Effector memory CD8-positive, alpha-beta T cell (primary cell): Measurements from ENCODE around the gene PTPRM.

Experiments used
- ATAC-seq: fragments of 150-1000 bp; cut with Tn5 transposase; replicated peaks from 2 replicates; pipeline ENCODE4 v1.10.0; 2021; ENCODE audit warnings: mild to moderate bottlenecking, moderate library complexity
- DNase-seq, 3 experiments: peaks; one replicate each; pipeline ENCODE4 v3.0.0; 2021
- H3K27ac Mint-ChIP-seq, 2 donors: one replicate each; pipeline ENCODE4 v1.8.0; 2022; ENCODE audit warnings: mild to moderate bottlenecking in 2 of 2, mixed read lengths in 2 of 2, moderate library complexity in 2 of 2
- H3K27me3 Mint-ChIP-seq, 2 donors: one replicate each; pipeline ENCODE4 v1.8.0; 2022; ENCODE audit warnings: mixed read lengths in 2 of 2
- H3K36me3 Mint-ChIP-seq: one replicate; pipeline ENCODE4 v1.8.0; 2022; ENCODE audit warnings: mild to moderate bottlenecking, moderate library complexity, mixed read lengths; ENCODE audit not compliant: insufficient read depth
- H3K4me1 Mint-ChIP-seq, 2 donors: one replicate each; pipeline ENCODE4 v1.8.0; 2022; ENCODE audit warnings: low read depth in 2 of 2, mixed read lengths in 2 of 2
- H3K4me3 Mint-ChIP-seq, 2 donors: one replicate each; pipeline ENCODE4 v1.8.0; 2022; ENCODE audit warnings: mild to moderate bottlenecking in 2 of 2, mixed read lengths in 2 of 2, moderate library complexity in 2 of 2
- H3K9me3 Mint-ChIP-seq, 2 donors: one replicate each; pipeline ENCODE4 v1.8.0; 2022; ENCODE audit warnings: mixed read lengths in 2 of 2

Gene PTPRM

GRCh38 chr18:8117006-8117371, 549.9 kb downstream of the PTPRM start:
- Mint-ChIP-seq H3K9me3 (no peaks in the 10 kb centered on the region), H3K4me1 (no peaks in the 10 kb centered on the region), H3K27ac (no peak overlapping the region), H3K27me3 (no peaks in the 10 kb centered on the region), H3K36me3 (no peaks in the 10 kb centered on the region), H3K4me3 (no peak overlapping the region)
- no peak for DNase-seq
- ATAC-seq: no peak

GRCh38 chr18:8121101-8121500, 554.0 kb downstream of the PTPRM start:
- no peaks in the 10 kb centered on the region for H3K4me1 Mint-ChIP-seq
- H3K27me3 Mint-ChIP-seq: no peaks in the 10 kb centered on the region
- H3K9me3 Mint-ChIP-seq: no peaks in the 10 kb centered on the region
- no peak overlapping the region for H3K4me3 Mint-ChIP-seq
- no peaks in the 10 kb centered on the region for H3K36me3 Mint-ChIP-seq
- DNase-seq: no peak
- H3K27ac Mint-ChIP-seq: no peak overlapping the region
- ATAC-seq: no peak

GRCh38 chr18:8121942-8122480, 554.9 kb downstream of the PTPRM start:
- ATAC-seq (no peak), DNase-seq (no peak)
- H3K9me3 Mint-ChIP-seq: no peaks in the 10 kb centered on the region
- H3K36me3 Mint-ChIP-seq: no peaks in the 10 kb centered on the region
- no peak overlapping the region for H3K4me3 Mint-ChIP-seq
- no peaks in the 10 kb centered on the region for H3K27me3 Mint-ChIP-seq
- peaks cover 0 to 3% of the 10 kb centered on the region in 2 donors for H3K4me1 Mint-ChIP-seq
- no peak overlapping the region for H3K27ac Mint-ChIP-seq

GRCh38 chr18:8124232-8125146, 557.4 kb downstream of the PTPRM start:
- peak; percentile 61 for ATAC-seq
- no peaks in the 10 kb centered on the region for H3K36me3 Mint-ChIP-seq
- H3K9me3 Mint-ChIP-seq: no peaks in the 10 kb centered on the region
- no peaks in the 10 kb centered on the region for H3K27me3 Mint-ChIP-seq
- DNase-seq: no peak
- H3K4me1 Mint-ChIP-seq: peaks cover 0 to 12% of the 10 kb centered on the region in 2 donors
- no peak overlapping the region for H3K4me3 Mint-ChIP-seq
- no peak overlapping the region for H3K27ac Mint-ChIP-seq

- Mint-ChIP-seq H3K27ac (no peak overlapping the region), H3K4me3 (no peak overlapping the region), H3K9me3 (no peaks in the 10 kb centered on the region), H3K27me3 (no peaks in the 10 kb centered on the region), H3K4me1 (peaks cover 0 to 12% of the 10 kb centered on the region in 2 donors), H3K36me3 (no peaks in the 10 kb centered on the region)
- ATAC-seq (no peak), DNase-seq (no peak)
Measured at GRCh38 chr18:8130096-8130495, 563.0 kb downstream of the PTPRM start.

GRCh38 chr18:8133032-8133431, 565.9 kb downstream of the PTPRM start:
- Mint-ChIP-seq H3K27me3 (no peaks in the 10 kb centered on the region), H3K27ac (no peak overlapping the region), H3K4me3 (no peak overlapping the region), H3K9me3 (no peaks in the 10 kb centered on the region), H3K36me3 (no peaks in the 10 kb centered on the region), H3K4me1 (peaks cover 0 to 3% of the 10 kb centered on the region in 2 donors)
- DNase-seq (no peak), ATAC-seq (no peak)

- Mint-ChIP-seq H3K9me3 (peaks cover 0 to 4% of the 10 kb centered on the region in 2 donors), H3K4me3 (no peak overlapping the region), H3K4me1 (peaks cover 0 to 3% of the 10 kb centered on the region in 2 donors), H3K36me3 (no peaks in the 10 kb centered on the region), H3K27me3 (no peaks in the 10 kb centered on the region), H3K27ac (no peak overlapping the region)
- ATAC-seq (no peak), DNase-seq (no peak)
Measured at GRCh38 chr18:8133888-8134287, 566.8 kb downstream of the PTPRM start.

GRCh38 chr18:8139127-8139527, 572.0 kb downstream of the PTPRM start:
- H3K27ac Mint-ChIP-seq: peak overlapping the region in 1 of 2 donors; percentile 36
- H3K27me3 Mint-ChIP-seq: no peaks in the 10 kb centered on the region
- H3K36me3 Mint-ChIP-seq: peaks cover 2% of the 10 kb centered on the region
- no peak for DNase-seq
- peaks cover 0 to 5% of the 10 kb centered on the region in 2 donors for H3K4me1 Mint-ChIP-seq
- no peak overlapping the region for H3K4me3 Mint-ChIP-seq
- no peak for ATAC-seq
- H3K9me3 Mint-ChIP-seq: peaks cover 0 to 14% of the 10 kb centered on the region in 2 donors

- H3K27ac Mint-ChIP-seq: peak overlapping the region in 1 of 2 donors; percentile 8
- H3K4me1 Mint-ChIP-seq: peaks cover 0 to 5% of the 10 kb centered on the region in 2 donors
- no peak for ATAC-seq
- H3K27me3 Mint-ChIP-seq: no peaks in the 10 kb centered on the region
- H3K9me3 Mint-ChIP-seq: peaks cover 3 to 14% of the 10 kb centered on the region in 2 donors
- no peak overlapping the region for H3K4me3 Mint-ChIP-seq
- peaks cover 4% of the 10 kb centered on the region for H3K36me3 Mint-ChIP-seq
- no peak for DNase-seq
Measured at GRCh38 chr18:8139891-8140406, 572.8 kb downstream of the PTPRM start.

- H3K4me3 Mint-ChIP-seq: no peak overlapping the region
- peaks cover 5 to 14% of the 10 kb centered on the region in 2 donors for H3K9me3 Mint-ChIP-seq
- no peaks in the 10 kb centered on the region for H3K27me3 Mint-ChIP-seq
- peak; percentile 41 for ATAC-seq
- no peak overlapping the region for H3K27ac Mint-ChIP-seq
- peaks cover 4% of the 10 kb centered on the region for H3K36me3 Mint-ChIP-seq
- H3K4me1 Mint-ChIP-seq: peaks cover 0 to 5% of the 10 kb centered on the region in 2 donors
- no peak for DNase-seq
Measured at GRCh38 chr18:8140841-8141501, 573.9 kb downstream of the PTPRM start.

- ATAC-seq (no peak), DNase-seq (no peak)
- H3K9me3 Mint-ChIP-seq: peaks cover 7 to 14% of the 10 kb centered on the region in 2 donors
- no peak overlapping the region for H3K4me3 Mint-ChIP-seq
- H3K27ac Mint-ChIP-seq: no peak overlapping the region
- H3K4me1 Mint-ChIP-seq: peaks cover 0 to 8% of the 10 kb centered on the region in 2 donors
- no peaks in the 10 kb centered on the region for H3K27me3 Mint-ChIP-seq
- peaks cover 4% of the 10 kb centered on the region for H3K36me3 Mint-ChIP-seq
Measured at GRCh38 chr18:8142131-8142711, 575.1 kb downstream of the PTPRM start.

GRCh38 chr18:8142932-8143331, 575.8 kb downstream of the PTPRM start:
- ATAC-seq (no peak), DNase-seq (no peak)
- H3K36me3 Mint-ChIP-seq: peaks cover 4% of the 10 kb centered on the region
- no peak overlapping the region for H3K27ac Mint-ChIP-seq
- peaks cover 0 to 14% of the 10 kb centered on the region in 2 donors for H3K4me1 Mint-ChIP-seq
- no peak overlapping the region for H3K4me3 Mint-ChIP-seq
- H3K9me3 Mint-ChIP-seq: peaks cover 9 to 14% of the 10 kb centered on the region in 2 donors
- H3K27me3 Mint-ChIP-seq: no peaks in the 10 kb centered on the region

GRCh38 chr18:8151181-8151580, 584.1 kb downstream of the PTPRM start:
- DNase-seq: no peak
- peaks cover 0 to 4% of the 10 kb centered on the region in 2 donors for H3K9me3 Mint-ChIP-seq
- no peak for ATAC-seq
- peaks cover 4 to 20% of the 10 kb centered on the region in 2 donors for H3K4me1 Mint-ChIP-seq
- H3K27me3 Mint-ChIP-seq: no peaks in the 10 kb centered on the region
- no peak overlapping the region for H3K4me3 Mint-ChIP-seq
- H3K36me3 Mint-ChIP-seq: peaks cover 6% of the 10 kb centered on the region
- no peak overlapping the region for H3K27ac Mint-ChIP-seq
